NCI-H2227 (cell line): ENCODE measurements around the gene SZT2.
A peak's percentile ranks its signal among the peaks of the same experiment; 100 is the strongest.
"Not testable (repeated sequence)": the region's sequence is repeated elsewhere in the genome, so short reads cannot be mapped to it uniquely, and the experiment has no call there.

Source experiments
- DNase-seq: peaks from one replicate; lab custom pipeline; 2025; ENCODE audit not compliant: unreplicated experiment; lab: John Stamatoyannopoulos, UW

SZT2 gene

GRCh38 chr1:43484367-43484766, 94.7 kb downstream of the SZT2 start:
- DNase-seq = no peak

GRCh38 chr1:43488165-43488564, 98.5 kb downstream of the SZT2 start:
- DNase-seq = no peak

GRCh38 chr1:43491061-43491460, 101.4 kb downstream of the SZT2 start:
- no peak for DNase-seq

- DNase-seq = no peak
Measured at GRCh38 chr1:43492826-43493225, 103.1 kb downstream of the SZT2 start.

GRCh38 chr1:43493661-43494450, 104.2 kb downstream of the SZT2 start:
- peak; percentile 68 for DNase-seq

- no peak for DNase-seq
Measured at GRCh38 chr1:43495204-43495603, 105.5 kb downstream of the SZT2 start.

GRCh38 chr1:43499898-43500297, 110.2 kb downstream of the SZT2 start:
- no peak for DNase-seq

GRCh38 chr1:43501806-43502205, 112.1 kb downstream of the SZT2 start:
- not testable (repeated sequence) for DNase-seq

- no peak for DNase-seq
Measured at GRCh38 chr1:43503534-43503933, 113.8 kb downstream of the SZT2 start.
